IMR-90 (cell line): ENCODE measurements around the gene NEK11.

Experiments used
- BHLHE40 ChIP-seq: fragments of 150-350 bp; IDR thresholded peaks from 2 replicates; pipeline ENCODE4 v1.6.1; 2016; ENCODE audit warnings: mild to moderate bottlenecking, low read depth, low read length
- CEBPB ChIP-seq: IDR thresholded peaks from 2 replicates; pipeline ENCODE4 v1.6.1; 2012; ENCODE audit warnings: low read depth, low read length, improper control_type of control experiment
- CHD1 ChIP-seq: IDR thresholded peaks from 2 replicates; pipeline ENCODE4 v1.6.1; 2012; ENCODE audit warnings: low read depth, low read length, improper control_type of control experiment
- CTCF ChIP-seq: conservative IDR thresholded peaks from 2 replicates; pipeline ENCODE4 v1.5.1; 2012; ENCODE audit warnings: mild to moderate bottlenecking, low read depth, low read length, improper control_type of control experiment
- ELK1 ChIP-seq: fragments of 150-350 bp; IDR thresholded peaks from 2 replicates; pipeline ENCODE4 v1.6.1; 2016; ENCODE audit warnings: low read depth, mild to moderate bottlenecking, low read length, moderate library complexity, borderline replicate concordance
- FOS ChIP-seq: fragments of 150-350 bp; IDR thresholded peaks from 2 replicates; pipeline ENCODE4 v1.6.1; 2016; ENCODE audit warnings: low read depth, low read length
- MAFK ChIP-seq: IDR thresholded peaks from 2 replicates; pipeline ENCODE4 v1.6.1; 2012; ENCODE audit warnings: low read depth, low read length, improper control_type of control experiment
- MAZ ChIP-seq: IDR thresholded peaks from 2 replicates; pipeline ENCODE4 v1.6.1; 2012; ENCODE audit warnings: low read depth, mild to moderate bottlenecking, low read length, improper control_type of control experiment, moderate library complexity, borderline replicate concordance
- MXI1 ChIP-seq: IDR thresholded peaks from 2 replicates; pipeline ENCODE4 v1.6.1; 2012; ENCODE audit warnings: low read depth, mild to moderate bottlenecking, low read length, moderate library complexity, borderline replicate concordance
- NFE2L2 ChIP-seq: fragments of 150-350 bp; IDR thresholded peaks from 2 replicates; pipeline ENCODE4 v1.6.1; 2016; ENCODE audit warnings: low read depth, mild to moderate bottlenecking, low read length
- POLR2A ChIP-seq: IDR thresholded peaks from 2 replicates; pipeline ENCODE4 v1.6.1; 2012; ENCODE audit warnings: mild to moderate bottlenecking, low read depth, low read length
- RFX5 ChIP-seq: IDR thresholded peaks from 2 replicates; pipeline ENCODE4 v1.8.0; 2012; ENCODE audit warnings: low read depth, mild to moderate bottlenecking, low read length, moderate library complexity
- SMC3 ChIP-seq: fragments of 150-350 bp; IDR thresholded peaks from 2 replicates; pipeline ENCODE4 v1.6.1; 2016; ENCODE audit warnings: low read depth, mild to moderate bottlenecking, antibody characterized with exemption, low read length, moderate library complexity
- USF2 ChIP-seq: fragments of 150-350 bp; IDR thresholded peaks from 2 replicates; pipeline ENCODE4 v1.6.1; 2017; ENCODE audit warnings: mild to moderate bottlenecking, antibody characterized with exemption, low read length, low read depth

- no peak for TF ChIP-seq CTCF
- peak; percentile 7; the same call in 1 of the 2 replicates for TF ChIP-seq USF2
- TF ChIP-seq CEBPB = no peak
- TF ChIP-seq MXI1 = peak; percentile 77
- TF ChIP-seq POLR2A = peak; percentile 70
- no peak for TF ChIP-seq RFX5
- peak; percentile 47; the same call in 1 of the 2 replicates for TF ChIP-seq MAZ
- no peak for TF ChIP-seq CHD1
- TF ChIP-seq NFE2L2 = no peak
- no peak for TF ChIP-seq ELK1
- peak; percentile 91 for TF ChIP-seq BHLHE40
- TF ChIP-seq SMC3 = no peak
- TF ChIP-seq MAFK = no peak
- no peak for TF ChIP-seq FOS
These were observed at the start of gene NEK11, which contains the start of gene ASTE1 for GRCh38 chr3:131026321-131027151.
